Ascending aorta (tissue), 2 donors: ENCODE measurements around the gene PPA1. TPM values are rescaled to one million over a fixed set of nuclear protein-coding genes. Genes with fewer than 3 reads are reported as not detected.
"Not testable (repeated sequence)": the region's sequence is repeated elsewhere in the genome, so short reads cannot be mapped to it uniquely, and the experiment has no call there.

ENCODE experiments used
- DNase-seq, 2 donors: peaks; one replicate each; pipeline ENCODE4 v3.0.0-alpha.2; 2019; ENCODE audit warnings: low spot score in 2 of 2
- H3K27ac ChIP-seq, 2 donors: fragments of 200-600 bp; sonication (generic); one replicate each; pipeline ENCODE4 v1.5.1; 2016 to 2017; ENCODE audit warnings: mild to moderate bottlenecking in 1 of 2
- H3K27me3 ChIP-seq: fragments of 200-600 bp; sonication (generic); one replicate; pipeline ENCODE4 v1.5.1; 2017
- H3K36me3 ChIP-seq, 2 donors: fragments of 200-600 bp; sonication (generic); one replicate each; pipeline ENCODE4 v1.5.1; 2016
- H3K4me1 ChIP-seq, 2 donors: fragments of 200-600 bp; sonication (generic); one replicate each; pipeline ENCODE4 v1.5.1; 2016 to 2017; ENCODE audit warnings: mild to moderate bottlenecking in 1 of 2
- H3K4me3 ChIP-seq, 2 donors: fragments of 200-600 bp; sonication (generic); one replicate each; pipeline ENCODE4 v1.5.1; 2016 to 2017; ENCODE audit warnings: mild to moderate bottlenecking in 1 of 2
- H3K9me3 ChIP-seq, 2 donors: fragments of 200-600 bp; sonication (generic); one replicate each; pipeline ENCODE4 v1.5.1; 2016
- intact Hi-C: fragments of 100-400 bp; cut with DNase I; formaldehyde crosslinking; loops from one replicate; pipeline ENCODE4 v1.15.1; 2023
- total RNA-seq: library from RNA; depleted of rRNA; stranded (reverse); fragments of >200 nt; gene quantifications from one replicate; pipeline ENCODE4 v1.1.0, GENCODE V29; 2016
- TF ChIP-seq, protein P1 (sequence below), 3 experiments: fragments of 200-600 bp in 2 of 3; fragments of 450-650 bp in 1 of 3; sonication (generic) in 2 of 3; IDR thresholded peaks; one replicate each; pipeline ENCODE4 v1.5.1; 2016 to 2019; ENCODE audit warnings: antibody characterized with exemption in 3 of 3, mild to moderate bottlenecking in 1 of 3, moderate library complexity in 1 of 3

Gene PPA1
- total RNA-seq, 1 donor from 2014 or later = 66.4 TPM

DNA sequence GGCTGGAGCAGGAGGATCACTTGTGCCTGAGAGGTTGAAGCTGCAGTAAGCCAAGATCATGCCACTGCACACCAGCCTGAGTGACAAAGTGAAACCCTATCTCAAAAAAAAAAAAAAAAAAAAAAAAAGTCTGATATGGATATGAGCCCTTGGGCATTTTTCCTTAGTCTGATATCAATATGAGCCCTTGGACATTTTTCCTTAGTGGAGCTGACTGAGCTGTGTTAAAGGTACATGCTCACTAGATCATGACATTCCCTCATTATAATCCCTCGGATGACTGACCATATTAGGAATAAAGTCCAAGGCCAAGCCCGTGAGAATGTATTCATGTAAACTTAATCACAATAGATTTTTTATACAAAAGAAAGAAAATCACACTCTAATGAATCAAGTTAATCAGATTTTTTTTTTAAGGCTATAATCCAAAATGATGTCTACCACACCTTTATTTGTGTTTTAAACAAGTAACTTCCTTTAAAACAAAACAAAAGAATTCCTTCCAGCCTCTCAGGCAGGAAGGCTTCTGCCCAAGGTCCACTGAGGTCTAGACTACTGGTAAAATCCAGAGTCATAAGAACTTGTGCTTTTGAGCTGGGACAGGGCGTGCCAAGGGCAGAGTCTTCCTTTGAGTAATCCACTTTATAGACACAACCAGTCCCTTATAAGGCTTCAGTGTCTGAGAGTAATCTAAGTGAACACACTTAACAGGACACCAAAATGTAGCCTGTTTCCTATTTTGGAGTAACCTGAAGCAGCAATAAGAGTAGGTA lies 5.5 kb downstream of the PPA1 start:
- no peaks in the 10 kb centered on the region for H3K36me3 ChIP-seq
- intact Hi-C loops = loop anchor here (10.0 kb wide), 1 partner anchor 657 kb away; the partner anchor contains the start of gene PCBD1
- DNase-seq = no peak
- TF ChIP-seq, protein P1, sequence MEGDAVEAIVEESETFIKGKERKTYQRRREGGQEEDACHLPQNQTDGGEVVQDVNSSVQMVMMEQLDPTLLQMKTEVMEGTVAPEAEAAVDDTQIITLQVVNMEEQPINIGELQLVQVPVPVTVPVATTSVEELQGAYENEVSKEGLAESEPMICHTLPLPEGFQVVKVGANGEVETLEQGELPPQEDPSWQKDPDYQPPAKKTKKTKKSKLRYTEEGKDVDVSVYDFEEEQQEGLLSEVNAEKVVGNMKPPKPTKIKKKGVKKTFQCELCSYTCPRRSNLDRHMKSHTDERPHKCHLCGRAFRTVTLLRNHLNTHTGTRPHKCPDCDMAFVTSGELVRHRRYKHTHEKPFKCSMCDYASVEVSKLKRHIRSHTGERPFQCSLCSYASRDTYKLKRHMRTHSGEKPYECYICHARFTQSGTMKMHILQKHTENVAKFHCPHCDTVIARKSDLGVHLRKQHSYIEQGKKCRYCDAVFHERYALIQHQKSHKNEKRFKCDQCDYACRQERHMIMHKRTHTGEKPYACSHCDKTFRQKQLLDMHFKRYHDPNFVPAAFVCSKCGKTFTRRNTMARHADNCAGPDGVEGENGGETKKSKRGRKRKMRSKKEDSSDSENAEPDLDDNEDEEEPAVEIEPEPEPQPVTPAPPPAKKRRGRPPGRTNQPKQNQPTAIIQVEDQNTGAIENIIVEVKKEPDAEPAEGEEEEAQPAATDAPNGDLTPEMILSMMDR (IDR thresholded peaks at IDR 0.05) = no peak
- no peaks in the 10 kb centered on the region for H3K9me3 ChIP-seq
- no peak overlapping the region for H3K4me3 ChIP-seq
- H3K27me3 ChIP-seq = no peaks in the 10 kb centered on the region
- H3K4me1 ChIP-seq = peaks cover 0 to 9% of the 10 kb centered on the region in 2 donors
- peak overlapping the region in 1 of 2 donors; percentile 1 for H3K27ac ChIP-seq

DNA sequence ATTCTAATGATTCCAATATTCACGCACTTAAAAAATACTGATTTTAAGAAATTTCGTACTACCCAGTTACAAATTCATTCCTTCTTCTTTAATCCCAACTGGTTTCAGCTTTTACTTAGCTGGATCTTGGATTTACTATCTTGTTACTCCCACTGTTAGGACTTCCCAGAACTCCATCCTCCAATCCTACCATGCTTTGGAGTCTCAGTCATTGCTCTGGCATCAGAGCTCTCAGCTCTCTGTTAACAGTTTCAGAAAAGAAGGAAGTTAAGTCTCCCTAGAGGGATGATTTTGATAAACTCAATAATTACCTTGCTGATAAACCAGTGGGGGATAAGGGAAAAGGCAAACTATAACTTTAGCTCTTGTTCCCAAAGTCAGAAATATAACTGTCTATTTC lies 9.5 kb downstream of the PPA1 start:
- Histone ChIP-seq H3K36me3 (no peaks in the 10 kb centered on the region), H3K27me3 (no peaks in the 10 kb centered on the region), H3K4me1 (peaks cover 0 to 8% of the 10 kb centered on the region in 2 donors), H3K9me3 (no peaks in the 10 kb centered on the region), H3K27ac (no peak overlapping the region), H3K4me3 (no peak overlapping the region)
- TF ChIP-seq, protein P1 (IDR thresholded peaks at IDR 0.05) = no peak
- intact Hi-C loops = loop anchor here (10.0 kb wide), 1 partner anchor 661 kb away; the partner anchor contains the start of gene PCBD1
- DNase-seq = no peak

DNA sequence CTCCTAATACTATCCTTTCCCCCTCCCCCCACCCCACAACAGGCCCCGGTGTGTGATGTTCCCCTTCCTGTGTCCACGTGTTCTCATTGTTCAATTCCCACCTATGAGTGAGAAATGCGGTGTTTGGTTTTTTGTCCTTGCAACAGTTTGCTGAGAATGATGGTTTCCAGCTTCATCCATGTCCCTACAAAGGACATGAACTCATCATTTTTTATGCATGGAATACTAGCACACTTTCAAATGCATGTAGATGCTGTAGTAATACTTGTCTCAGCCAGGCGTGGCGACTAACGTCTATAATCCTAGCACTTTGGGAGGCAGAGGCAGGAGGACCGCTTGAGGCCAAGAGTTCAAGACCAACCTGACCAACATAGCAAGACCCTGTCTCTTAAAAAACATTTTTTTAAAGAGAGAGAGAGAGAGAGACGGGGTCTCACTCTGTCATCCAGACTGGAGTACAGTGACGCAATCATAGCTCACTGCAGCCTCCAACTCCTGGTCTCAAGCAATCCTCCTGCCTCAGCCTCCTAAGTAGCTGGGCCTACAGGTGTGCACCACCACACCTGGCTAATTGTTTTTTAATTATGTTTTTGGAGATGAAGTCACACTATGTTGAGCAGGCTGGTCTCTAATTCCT lies 10.3 kb downstream of the PPA1 start:
- H3K4me3 ChIP-seq, H3K27me3 ChIP-seq, H3K9me3 ChIP-seq, H3K4me1 ChIP-seq, H3K36me3 ChIP-seq, DNase-seq, H3K27ac ChIP-seq: not testable (repeated sequence)
- intact Hi-C loops = loop anchor here (10.0 kb wide), 1 partner anchor 662 kb away; the partner anchor contains the start of gene PCBD1

DNA sequence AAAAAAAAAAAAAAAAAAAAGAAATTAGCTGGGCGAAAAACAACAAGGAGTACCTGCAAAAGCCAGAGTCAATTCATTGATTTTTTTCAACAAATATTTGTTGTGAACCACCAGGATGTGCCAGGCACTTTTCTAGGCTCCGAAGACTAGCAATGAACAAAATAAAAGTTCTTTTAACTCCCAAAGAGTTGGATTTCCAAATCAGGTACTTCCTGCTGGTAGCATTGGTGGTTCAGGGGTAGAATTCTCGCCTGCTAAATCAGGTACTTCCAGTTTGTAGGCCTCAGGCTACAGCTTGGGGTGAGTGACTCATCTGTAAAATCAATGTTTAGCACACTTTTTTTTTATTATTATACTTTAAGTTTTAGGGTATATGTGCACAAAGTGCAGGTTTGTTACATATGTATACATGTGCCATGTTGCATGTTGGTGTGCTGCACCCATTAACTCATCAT lies 10.9 kb downstream of the PPA1 start:
- Histone ChIP-seq H3K9me3 (no peaks in the 10 kb centered on the region), H3K27me3 (no peaks in the 10 kb centered on the region), H3K4me3 (no peak overlapping the region), H3K4me1 (peaks cover 0 to 5% of the 10 kb centered on the region in 2 donors), H3K36me3 (no peaks in the 10 kb centered on the region), H3K27ac (no peak overlapping the region)
- DNase-seq = no peak
- intact Hi-C loops = loop anchor here (10.0 kb wide), 1 partner anchor 662 kb away; the partner anchor contains the start of gene PCBD1
- TF ChIP-seq, protein P1 (IDR thresholded peaks at IDR 0.05) = no peak

DNA sequence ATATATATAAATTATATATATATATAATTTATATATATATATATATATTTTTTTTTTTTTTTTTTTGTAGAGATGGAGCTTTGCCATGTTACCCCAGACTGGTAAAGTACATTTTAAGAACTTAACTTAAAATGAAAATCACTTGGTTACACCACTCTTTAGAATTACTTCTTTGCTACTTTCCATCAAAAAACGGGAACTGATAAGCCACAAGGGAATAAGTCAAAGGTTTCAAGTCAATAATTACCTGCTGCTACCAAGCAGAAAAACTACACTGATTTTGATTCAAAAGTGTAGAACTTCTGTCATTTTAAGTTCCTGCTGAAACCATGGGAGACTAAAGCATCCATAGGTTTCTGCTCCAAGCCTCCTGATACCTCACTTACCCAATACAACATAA lies 12.2 kb downstream of the PPA1 start:
- Histone ChIP-seq H3K36me3 (peaks cover 5 to 6% of the 10 kb centered on the region in 2 donors), H3K9me3 (no peaks in the 10 kb centered on the region), H3K27ac (peak overlapping the region in 1 of 2 donors; percentile 19), H3K4me1 (peaks cover 0 to 2% of the 10 kb centered on the region in 2 donors), H3K27me3 (no peaks in the 10 kb centered on the region), H3K4me3 (peak overlapping the region in 1 of 2 donors; percentile 33)
- TF ChIP-seq, protein P1 (IDR thresholded peaks at IDR 0.05) = no peak
- intact Hi-C loops = loop anchor here (1.0 to 10.0 kb wide), 3 partner anchors 12 to 664 kb away; partner anchors contain the start of genes PCBD1 and PPA1
- DNase-seq = no peak

- Histone ChIP-seq H3K4me3 (no peak overlapping the region), H3K36me3 (peaks cover 34 to 42% of the 10 kb centered on the region in 2 donors)
- intact Hi-C loops = no loop called here
Observed at GRCh38 chr10:70212879-70213278, 20.4 kb downstream of the PPA1 start.

More at GRCh38 chr10:70212879-70213278, 20.4 kb downstream of the PPA1 start:
- Histone ChIP-seq H3K27ac (no peak overlapping the region), H3K4me1 (no peaks in the 10 kb centered on the region), H3K27me3 (no peaks in the 10 kb centered on the region), H3K9me3 (no peaks in the 10 kb centered on the region)
- DNase-seq = no peak
- TF ChIP-seq, protein P1 (IDR thresholded peaks at IDR 0.05) = no peak
